IPS-18c (cell line): ENCODE results near the gene TOB1.
"Not testable (repeated sequence)": the region's sequence is repeated elsewhere in the genome, so short reads cannot be mapped to it uniquely, and the experiment has no call there.

Experiments
- H3K4me3 ChIP-seq: 2 replicates; pipeline ENCODE4 v1.7.0; 2013; ENCODE audit warnings: low read depth, mild to moderate bottlenecking, low read length, moderate library complexity; ENCODE audit not compliant: insufficient read depth
- H3K9me3 ChIP-seq: one replicate; pipeline ENCODE4 v1.6.1; 2013; ENCODE audit warnings: mild to moderate bottlenecking, low read length, moderate library complexity; ENCODE audit not compliant: control insufficient read depth, insufficient read depth

Gene TOB1

DNA sequence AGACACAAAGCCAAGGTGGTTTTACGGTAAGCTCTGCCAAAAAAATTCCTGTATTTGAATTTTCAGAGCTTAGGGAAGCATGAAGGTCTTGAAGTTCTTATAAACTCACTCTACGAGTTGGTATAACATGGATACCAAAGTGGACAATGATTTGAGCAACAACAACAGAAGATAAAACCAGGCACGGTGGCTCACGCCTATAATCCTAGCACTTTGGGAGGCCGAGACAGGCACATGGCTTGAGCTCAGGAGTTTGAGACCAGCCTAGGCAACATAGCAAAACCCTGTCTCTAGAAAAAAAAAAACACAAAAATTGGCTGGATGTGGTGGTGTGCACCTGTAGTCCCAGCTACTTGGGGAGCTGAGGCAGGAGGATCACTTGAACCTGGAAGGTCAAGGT is 12.9 kb upstream of the TOB1 start:
- no peak overlapping the region for H3K4me3 ChIP-seq
- no peaks in the 10 kb centered on the region for H3K9me3 ChIP-seq

DNA sequence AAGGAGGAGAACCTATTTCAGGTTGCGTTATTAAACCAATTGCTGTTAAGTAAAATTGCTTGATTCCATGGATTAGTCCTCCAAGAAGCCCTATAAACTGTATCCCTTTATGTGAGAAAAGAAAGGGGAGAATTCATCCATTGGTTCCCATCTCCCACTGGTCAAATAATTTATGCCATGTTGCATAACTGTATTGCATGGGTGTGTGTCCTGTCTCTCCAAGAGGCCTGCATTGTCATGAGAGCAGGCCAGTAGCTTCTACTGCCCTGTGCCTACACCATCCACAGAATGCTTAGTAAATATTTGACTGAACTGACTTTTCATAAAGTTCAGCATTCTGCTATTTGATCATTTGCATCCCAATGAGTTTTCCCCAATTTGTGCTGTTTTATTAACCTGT is 11.7 kb upstream of the TOB1 start:
- H3K4me3 ChIP-seq, result no peak overlapping the region
- no peaks in the 10 kb centered on the region for H3K9me3 ChIP-seq

DNA sequence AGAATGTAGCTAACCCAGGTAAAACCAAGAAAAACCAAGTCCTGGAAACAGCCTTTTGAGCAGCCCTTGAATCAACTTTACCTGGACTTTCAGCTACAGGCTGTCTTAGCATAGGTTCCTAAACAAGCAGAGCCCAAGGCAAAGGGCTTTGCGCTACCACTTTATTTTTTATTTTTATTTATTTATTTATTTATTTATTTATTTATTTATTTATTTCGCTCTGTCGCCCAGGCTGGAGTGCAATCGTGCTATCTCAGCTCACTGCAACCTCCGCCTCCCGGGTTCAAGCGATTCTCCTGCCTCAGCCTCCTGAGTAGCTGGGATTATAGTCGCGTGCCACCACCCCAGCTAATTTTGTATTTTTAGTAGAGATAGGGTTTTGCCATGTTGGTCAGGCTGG is 10.9 kb upstream of the TOB1 start:
- not testable (repeated sequence) for H3K4me3 ChIP-seq, H3K9me3 ChIP-seq

DNA sequence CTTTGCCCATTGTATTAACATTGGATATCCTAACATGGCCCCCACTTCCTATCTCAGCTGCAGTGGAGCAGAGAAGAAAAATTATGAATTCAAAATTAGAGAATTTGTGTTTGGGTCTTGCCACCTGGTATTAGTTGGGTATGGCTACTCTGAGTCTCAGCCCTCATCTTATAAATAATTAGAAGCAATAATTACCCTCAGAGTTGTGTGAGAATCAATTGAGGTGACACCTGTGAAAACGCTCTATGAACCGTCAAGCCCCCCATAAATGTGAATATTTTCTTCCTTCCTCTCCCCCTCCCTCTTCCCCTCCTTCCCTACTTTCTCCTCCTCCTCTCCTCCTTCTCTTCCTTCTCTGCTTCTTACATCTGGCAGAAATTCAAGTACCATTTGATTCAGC is 8.9 kb upstream of the TOB1 start:
- H3K4me3 ChIP-seq, result no peak overlapping the region
- no peaks in the 10 kb centered on the region for H3K9me3 ChIP-seq

DNA sequence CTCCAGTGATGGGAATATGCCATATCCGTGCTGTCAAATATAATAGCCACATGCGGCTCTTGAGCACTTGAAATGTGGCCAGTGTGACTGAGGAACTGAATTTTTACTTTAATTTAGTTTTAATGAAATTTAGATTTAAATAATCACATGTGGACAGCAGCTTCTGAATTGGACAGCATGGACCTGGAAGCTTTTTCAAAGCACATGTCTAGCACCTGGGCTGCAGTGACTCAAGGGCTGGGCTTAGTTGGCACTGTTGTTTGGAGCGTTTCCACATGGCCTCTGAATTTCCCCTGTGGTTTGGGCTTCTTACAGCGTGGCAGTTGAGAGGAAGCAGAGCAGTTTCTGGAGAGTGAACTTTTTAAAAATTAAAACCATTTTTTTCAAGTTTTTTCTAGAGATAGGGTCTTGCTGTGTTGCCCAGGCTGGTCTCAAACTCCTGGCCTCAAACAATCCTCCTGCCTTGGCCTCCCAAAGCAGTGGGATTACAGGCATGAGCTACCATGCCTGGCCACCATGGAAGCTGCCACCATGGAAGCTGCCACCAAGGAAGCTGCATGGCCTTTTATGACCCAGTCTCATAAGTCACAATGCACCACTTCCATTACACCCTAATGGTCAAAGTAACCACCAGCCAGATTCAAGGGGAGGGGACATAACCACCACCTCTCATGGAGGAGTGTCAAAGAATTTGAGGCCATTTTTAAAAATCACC is 6.7 kb upstream of the TOB1 start:
- Histone ChIP-seq H3K9me3 (no peaks in the 10 kb centered on the region), H3K4me3 (no peak overlapping the region)

DNA sequence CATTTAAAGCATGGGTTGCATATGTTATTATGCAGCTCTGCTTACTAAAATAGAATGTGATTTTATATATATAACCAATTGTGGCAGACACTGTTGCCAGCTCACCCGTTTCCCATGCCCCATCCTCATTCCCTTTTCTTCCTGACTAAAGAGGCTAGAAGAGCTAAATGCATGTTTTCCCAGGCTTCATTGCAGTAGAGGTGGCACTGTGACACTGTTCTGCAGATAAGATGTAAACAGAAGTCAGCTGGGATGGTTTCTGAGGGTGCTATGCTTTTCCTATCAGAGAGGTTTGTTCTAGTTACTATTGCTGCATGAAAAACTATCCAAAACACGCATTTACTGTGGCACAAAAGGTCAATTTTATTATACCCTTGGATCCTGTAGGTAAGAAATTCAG is 5.7 kb upstream of the TOB1 start:
- Histone ChIP-seq H3K4me3 (no peak overlapping the region), H3K9me3 (no peaks in the 10 kb centered on the region)

DNA sequence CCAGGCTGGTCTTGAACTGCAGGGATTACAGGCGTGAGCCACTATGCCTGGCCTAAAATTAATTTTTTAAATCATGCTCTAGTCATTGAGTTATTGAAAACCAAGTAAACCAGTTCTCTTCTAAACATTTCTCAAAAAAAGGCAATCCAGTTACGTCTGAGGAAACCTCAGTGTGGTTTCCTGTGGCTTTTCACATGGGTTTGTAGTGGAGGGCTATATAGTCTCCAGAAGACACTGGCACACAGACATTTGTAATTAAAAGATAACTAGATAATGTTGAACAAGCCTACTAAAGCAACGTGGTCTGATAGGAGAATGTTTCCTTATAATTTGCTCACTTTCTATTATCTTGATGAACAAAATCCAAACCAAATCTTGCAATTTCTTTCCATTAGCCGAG is 5.2 kb upstream of the TOB1 start:
- Histone ChIP-seq H3K9me3 (no peaks in the 10 kb centered on the region), H3K4me3 (no peak overlapping the region)

DNA sequence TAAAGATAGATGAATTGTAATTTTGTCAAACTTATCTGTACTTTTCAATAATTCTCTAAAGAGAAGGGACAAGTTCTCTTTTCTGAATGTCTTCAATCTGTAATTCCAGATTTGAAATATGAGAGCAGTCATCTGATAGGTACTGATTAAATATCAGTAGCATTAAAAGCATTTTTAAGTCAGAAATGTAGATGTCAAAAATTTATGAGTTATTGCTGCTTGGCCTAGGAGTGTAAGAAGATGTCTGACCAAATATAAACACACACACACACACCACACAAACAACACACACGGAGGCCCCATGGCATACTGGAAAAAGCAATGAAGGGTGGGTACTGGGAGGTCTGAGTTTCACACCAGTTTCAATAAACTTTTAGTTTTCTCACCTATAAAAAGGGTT is 2.4 kb upstream of the TOB1 start:
- H3K4me3 ChIP-seq, result no peak overlapping the region
- no peaks in the 10 kb centered on the region for H3K9me3 ChIP-seq

DNA sequence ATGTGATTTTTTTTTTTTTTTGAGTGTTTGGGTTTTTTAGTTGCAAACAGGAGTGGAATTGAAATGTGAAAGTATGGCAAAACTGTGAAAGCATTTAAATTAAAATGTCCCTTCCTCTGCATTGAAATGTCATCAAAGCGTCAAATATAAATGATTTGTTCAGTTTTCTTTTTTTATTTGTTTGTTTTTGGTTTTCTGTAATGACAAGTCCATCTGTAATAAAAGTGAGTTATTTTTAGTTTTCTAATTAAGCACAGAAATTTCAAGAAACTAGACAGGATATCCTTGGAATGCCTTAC is 1.9 kb upstream of the TOB1 start:
- H3K9me3 ChIP-seq, result no peaks in the 10 kb centered on the region
- H3K4me3 ChIP-seq, result peak overlapping the region; percentile 85; the same call in 1 of the 2 replicates

DNA sequence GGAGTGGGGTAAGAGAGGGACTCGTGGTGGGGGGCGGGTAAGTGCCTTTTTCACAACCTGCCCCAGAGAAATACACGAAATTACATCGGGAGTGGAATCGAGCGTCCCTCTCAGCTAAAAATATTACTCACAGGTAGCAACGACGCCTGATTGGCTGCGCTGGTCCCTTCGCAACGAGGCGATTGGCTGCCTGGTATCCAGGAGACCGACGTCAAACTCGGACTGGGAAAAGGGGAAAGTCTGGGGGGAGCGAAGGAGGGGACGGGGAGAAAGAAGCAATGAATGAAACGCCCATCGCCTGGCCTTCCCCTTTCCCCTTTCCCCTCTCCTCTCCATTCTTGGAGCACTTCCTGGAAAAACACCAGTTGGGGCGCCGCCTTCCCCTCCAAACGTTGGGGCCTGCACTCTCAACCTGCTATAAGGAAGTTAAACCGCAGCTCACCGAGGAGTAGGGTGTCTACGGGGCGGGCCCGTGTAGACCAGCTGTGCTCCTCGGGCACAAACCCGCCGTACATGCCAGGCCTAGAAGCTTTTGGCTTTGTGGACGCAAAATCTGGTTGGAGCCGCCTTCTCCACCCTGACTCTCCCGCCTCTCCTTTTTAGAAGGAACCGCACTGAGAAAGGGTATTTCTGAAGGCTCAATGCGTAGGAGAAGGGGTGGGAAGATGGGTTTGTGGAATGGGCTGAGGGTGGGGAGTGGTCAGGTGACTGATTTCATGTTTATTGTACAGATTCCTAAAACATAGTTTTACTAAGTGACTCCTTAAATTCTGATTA is 1.4 kb upstream of the TOB1 start:
- Histone ChIP-seq H3K9me3 (no peaks in the 10 kb centered on the region), H3K4me3 (peak overlapping the region; percentile 85)

DNA sequence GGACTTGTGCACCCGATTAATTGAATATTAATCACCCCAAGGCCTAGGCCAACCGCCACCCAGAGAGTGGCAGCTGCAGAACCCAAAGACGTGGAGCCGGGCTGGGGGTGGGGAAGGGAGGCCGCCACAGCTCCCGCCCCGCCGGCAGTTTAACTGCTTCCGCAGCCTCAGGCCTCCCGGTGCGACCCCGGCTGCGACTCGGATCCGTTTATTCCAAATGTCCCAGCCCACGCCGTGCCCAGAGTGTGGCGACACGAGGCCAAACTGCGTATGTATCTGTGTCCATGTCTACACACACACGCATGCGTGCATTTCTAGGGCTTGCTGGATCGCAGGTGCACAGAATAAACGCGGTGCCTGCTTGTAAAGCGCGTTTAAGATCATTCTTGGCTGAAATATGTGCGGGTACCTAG is 802 bp upstream of the TOB1 start:
- no peaks in the 10 kb centered on the region for H3K9me3 ChIP-seq
- H3K4me3 ChIP-seq, result peak overlapping the region; percentile 85

DNA sequence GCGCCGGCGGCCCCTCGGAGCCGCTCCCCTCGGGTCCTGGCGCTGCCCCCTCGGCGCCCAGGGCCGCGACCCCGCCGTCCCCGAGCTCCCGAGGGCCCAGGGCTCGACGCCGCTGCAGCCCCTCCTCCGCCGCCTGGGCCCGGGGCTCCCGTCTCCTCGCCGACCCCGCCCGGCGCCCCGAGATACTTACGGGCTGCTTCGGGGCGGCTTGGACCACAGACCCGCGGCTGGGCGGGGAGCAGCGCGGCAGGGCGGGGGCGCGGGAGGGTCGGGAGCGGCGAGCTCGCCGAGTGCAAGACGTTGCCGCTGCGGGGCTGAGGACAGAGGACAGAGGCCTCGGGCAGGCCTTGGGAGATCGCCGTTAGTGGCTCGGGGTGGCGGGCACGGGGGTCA is 290 bp downstream of the TOB1 start:
- peak overlapping the region; percentile 86 for H3K4me3 ChIP-seq
- no peaks in the 10 kb centered on the region for H3K9me3 ChIP-seq

DNA sequence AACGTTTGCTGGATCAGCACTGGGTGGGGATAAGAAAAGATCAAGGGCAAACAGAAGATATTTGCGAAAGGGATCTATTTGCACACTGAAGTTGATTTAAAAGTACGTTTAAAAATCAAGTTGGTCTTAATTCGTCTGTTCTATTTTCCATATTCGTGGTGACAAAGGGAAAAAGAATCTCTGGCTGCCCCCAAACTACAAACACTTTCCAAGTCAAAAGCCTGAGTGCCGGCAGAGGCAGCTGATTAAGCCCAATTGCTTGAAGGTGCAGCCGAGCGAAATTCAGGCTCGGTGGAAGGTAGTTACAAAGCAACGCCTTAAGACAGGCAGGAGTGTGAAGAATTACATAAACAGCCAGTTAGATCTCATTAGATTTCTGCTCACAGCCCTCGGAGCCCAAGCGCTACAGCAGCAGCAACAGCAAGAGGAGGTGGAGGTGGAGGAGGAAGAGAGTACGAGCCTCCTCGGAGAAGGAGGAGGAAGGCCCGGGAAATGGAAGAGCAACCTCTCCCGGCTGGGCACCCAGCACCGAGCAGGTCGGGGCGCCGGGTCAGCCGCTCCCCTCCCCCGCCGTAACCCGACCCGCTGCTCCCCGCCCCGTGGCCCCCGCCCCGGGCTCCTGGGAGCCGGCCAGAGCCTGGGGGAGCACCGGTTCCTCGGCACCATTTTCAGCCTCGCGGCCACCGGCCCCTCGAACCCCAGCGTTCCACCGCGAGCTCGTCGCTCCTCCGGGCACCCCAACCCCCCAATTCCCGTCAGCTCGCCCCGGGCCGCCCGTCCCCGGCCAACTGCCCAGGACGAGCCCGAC is 890 bp downstream of the TOB1 start:
- Histone ChIP-seq H3K9me3 (no peaks in the 10 kb centered on the region), H3K4me3 (peak overlapping the region; percentile 86)

DNA sequence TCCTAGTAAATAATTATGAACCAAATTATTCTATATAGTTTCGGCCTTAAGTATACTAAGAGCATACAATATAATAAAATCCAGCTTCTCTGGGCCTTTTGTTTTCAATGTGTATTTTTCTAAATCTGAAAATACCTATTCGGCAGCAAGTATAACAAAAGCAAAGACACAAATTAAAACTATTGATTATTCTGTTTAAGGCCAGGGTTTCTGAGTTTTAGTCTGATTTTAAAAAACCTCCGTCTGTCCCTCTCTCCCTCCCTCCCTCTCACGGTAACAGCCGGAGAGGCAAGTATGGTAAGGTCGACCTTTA is 1.5 kb downstream of the TOB1 start:
- peak overlapping the region; percentile 86 for H3K4me3 ChIP-seq
- no peaks in the 10 kb centered on the region for H3K9me3 ChIP-seq

DNA sequence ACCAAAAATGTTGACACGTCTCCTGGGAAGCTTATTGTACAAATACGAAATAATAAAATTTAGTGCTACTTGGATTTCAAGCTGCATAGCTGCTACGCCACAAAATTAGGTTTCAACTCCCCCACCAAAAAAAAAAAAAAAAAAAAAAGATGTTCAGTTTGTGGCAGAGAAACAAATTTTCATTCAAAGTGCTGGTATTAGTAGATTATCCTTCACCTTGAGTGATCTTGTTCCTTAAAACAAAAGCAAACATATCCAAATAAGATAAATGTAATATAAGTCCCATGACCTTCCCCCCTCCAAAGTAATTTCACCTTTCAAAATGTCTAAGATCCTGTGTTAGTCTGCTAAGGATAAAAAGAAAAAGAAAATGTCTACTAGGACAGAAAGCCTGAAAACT is 2.2 kb downstream of the TOB1 start:
- H3K4me3 ChIP-seq, result no peak overlapping the region
- H3K9me3 ChIP-seq, result no peaks in the 10 kb centered on the region

DNA sequence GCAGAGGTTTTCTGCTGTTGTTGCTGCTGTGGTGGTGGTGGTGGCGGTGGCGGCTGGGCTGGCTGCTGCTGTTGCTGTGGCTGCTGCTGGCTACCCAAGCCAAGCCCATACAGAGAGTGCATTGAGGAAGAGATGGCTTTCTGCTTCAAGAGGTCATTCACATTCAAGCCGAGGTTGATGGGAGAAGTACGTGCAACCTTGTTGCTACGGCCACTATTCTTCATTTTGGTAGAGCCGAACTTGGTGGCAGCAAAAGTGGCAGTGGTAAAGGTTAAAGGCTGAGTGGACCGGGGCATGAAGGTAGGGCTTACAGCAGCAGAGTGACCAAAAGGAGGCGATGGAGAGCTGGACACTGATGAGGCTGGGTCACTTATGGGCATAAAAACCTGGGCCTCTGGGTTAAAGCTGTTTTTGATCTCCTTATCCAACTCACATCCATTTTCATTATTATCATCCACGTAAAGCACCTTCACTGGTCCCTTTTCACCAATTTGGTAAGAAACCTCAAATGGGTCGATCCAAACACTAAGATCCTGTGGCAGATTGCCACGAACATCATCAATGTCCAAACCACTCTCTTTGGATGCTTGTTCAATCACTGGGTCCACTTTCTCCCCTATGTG is 2.8 kb downstream of the TOB1 start:
- H3K9me3 ChIP-seq, result no peaks in the 10 kb centered on the region
- H3K4me3 ChIP-seq, result no peak overlapping the region

DNA sequence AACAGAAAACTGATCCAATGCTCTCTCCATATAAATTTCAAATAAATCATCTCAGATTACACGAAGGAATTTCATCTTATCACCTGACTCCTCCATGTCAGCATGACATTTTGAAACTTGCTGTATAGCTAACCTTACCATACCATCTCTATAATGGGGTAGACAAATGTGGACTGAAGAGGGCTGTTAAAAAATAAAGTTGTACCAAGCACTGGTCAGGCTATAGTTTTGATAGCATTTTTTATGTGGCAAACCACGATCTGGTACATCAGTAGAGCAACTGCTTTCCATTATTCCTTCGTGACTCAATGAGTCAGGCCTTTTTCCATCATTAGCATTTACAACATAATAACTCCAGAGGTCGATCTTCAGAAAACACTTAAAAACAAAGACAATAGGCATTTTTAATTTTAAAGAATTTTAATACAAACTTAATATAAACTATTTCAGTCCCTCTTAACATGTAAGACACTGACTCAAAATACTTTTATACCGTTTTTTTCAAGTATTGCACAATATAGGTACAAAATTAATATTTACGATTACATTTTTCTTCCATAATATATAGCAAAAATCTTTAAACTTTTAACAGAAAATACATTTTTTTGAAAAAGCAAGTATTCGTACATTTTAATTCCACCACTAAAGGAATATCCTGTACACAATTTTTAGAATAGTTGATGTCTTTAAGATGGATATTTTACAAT is 4.2 kb downstream of the TOB1 start:
- H3K9me3 ChIP-seq, result no peaks in the 10 kb centered on the region
- H3K4me3 ChIP-seq, result no peak overlapping the region
